Activated T-cell treated with anti-CD3 and anti-CD28 coated beads, Interleukin-2, amount 50 U/mL, for 24 hours (primary cell): Measurements from ENCODE around the gene GDI1.

Experiments used
- DNase-seq: peaks from one replicate; pipeline ENCODE4 v3.0.0-alpha.2; 2020
- H3K27ac Mint-ChIP-seq: 2 replicates; pipeline ENCODE4 v1.8.0; 2020; ENCODE audit warnings: mild to moderate bottlenecking, mixed read lengths
- H3K27me3 Mint-ChIP-seq: 2 replicates; pipeline ENCODE4 v1.8.0; 2020; ENCODE audit warnings: mixed read lengths
- H3K36me3 Mint-ChIP-seq: 2 replicates; pipeline ENCODE4 v1.8.0; 2020; ENCODE audit warnings: low read depth, mixed read lengths
- H3K4me1 Mint-ChIP-seq: 2 replicates; pipeline ENCODE4 v1.8.0; 2020; ENCODE audit warnings: low read depth, mixed read lengths
- H3K4me3 Mint-ChIP-seq: 2 replicates; pipeline ENCODE4 v1.8.0; 2020; ENCODE audit warnings: mild to moderate bottlenecking, moderate library complexity, mixed read lengths
- H3K9me3 Mint-ChIP-seq: 2 replicates; pipeline ENCODE4 v1.8.0; 2020; ENCODE audit warnings: mixed read lengths

GDI1 gene

GRCh38 chrX:154401918-154402621 is 34.9 kb upstream of the GDI1 start:
- peaks cover 10% of the 10 kb centered on the region for H3K27me3 Mint-ChIP-seq
- H3K36me3 Mint-ChIP-seq, result peaks cover 46% of the 10 kb centered on the region
- DNase-seq, result peak; percentile 46
- peak overlapping the region; percentile 99 for H3K27ac Mint-ChIP-seq
- H3K9me3 Mint-ChIP-seq, result no peaks in the 10 kb centered on the region
- H3K4me3 Mint-ChIP-seq, result peak overlapping the region; percentile 89
- peaks cover 7% of the 10 kb centered on the region for H3K4me1 Mint-ChIP-seq

GRCh38 chrX:154402622-154403127 is 34.3 kb upstream of the GDI1 start:
- Mint-ChIP-seq H3K4me1 (peaks cover 6% of the 10 kb centered on the region), H3K27ac (peak overlapping the region; percentile 99), H3K36me3 (peaks cover 44% of the 10 kb centered on the region), H3K4me3 (peak overlapping the region; percentile 12), H3K9me3 (no peaks in the 10 kb centered on the region), H3K27me3 (peaks cover 10% of the 10 kb centered on the region)
- peak; percentile 37 for DNase-seq

GRCh38 chrX:154403192-154403591 is 33.8 kb upstream of the GDI1 start:
- Mint-ChIP-seq H3K4me3 (no peak overlapping the region), H3K27me3 (peaks cover 7% of the 10 kb centered on the region), H3K36me3 (peaks cover 40% of the 10 kb centered on the region), H3K27ac (peak overlapping the region; percentile 13), H3K4me1 (peaks cover 6% of the 10 kb centered on the region), H3K9me3 (no peaks in the 10 kb centered on the region)
- DNase-seq, result no peak

- peaks cover 35% of the 10 kb centered on the region for H3K36me3 Mint-ChIP-seq
Measured at GRCh38 chrX:154403858-154404257, 33.1 kb upstream of the GDI1 start.

GRCh38 chrX:154404625-154405192 is 32.2 kb upstream of the GDI1 start:
- no peak overlapping the region for H3K4me3 Mint-ChIP-seq
- no peak overlapping the region for H3K27ac Mint-ChIP-seq
- H3K9me3 Mint-ChIP-seq, result no peaks in the 10 kb centered on the region
- H3K36me3 Mint-ChIP-seq, result peaks cover 30% of the 10 kb centered on the region
- no peak for DNase-seq
- H3K27me3 Mint-ChIP-seq, result peaks cover 11% of the 10 kb centered on the region
- H3K4me1 Mint-ChIP-seq, result peaks cover 12% of the 10 kb centered on the region

More at GRCh38 chrX:154403858-154404257, 33.1 kb upstream of the GDI1 start:
- H3K27ac Mint-ChIP-seq, result no peak overlapping the region
- peaks cover 9% of the 10 kb centered on the region for H3K4me1 Mint-ChIP-seq
- H3K27me3 Mint-ChIP-seq, result peaks cover 10% of the 10 kb centered on the region
- no peak for DNase-seq
- no peak overlapping the region for H3K4me3 Mint-ChIP-seq
- H3K9me3 Mint-ChIP-seq, result no peaks in the 10 kb centered on the region

GRCh38 chrX:154408659-154409221 is 28.2 kb upstream of the GDI1 start:
- Mint-ChIP-seq H3K4me1 (peaks cover 14% of the 10 kb centered on the region), H3K9me3 (no peaks in the 10 kb centered on the region), H3K27ac (peak overlapping the region; percentile 75), H3K4me3 (peak overlapping the region; percentile 71), H3K27me3 (peaks cover 12% of the 10 kb centered on the region), H3K36me3 (peaks cover 18% of the 10 kb centered on the region)
- DNase-seq, result no peak

- no peaks in the 10 kb centered on the region for H3K9me3 Mint-ChIP-seq
- peak; percentile 50 for DNase-seq
- H3K27me3 Mint-ChIP-seq, result peaks cover 15% of the 10 kb centered on the region
- H3K36me3 Mint-ChIP-seq, result peaks cover 21% of the 10 kb centered on the region
- peak within 1 kb of the TSS; percentile 75 for H3K27ac Mint-ChIP-seq
- H3K4me3 Mint-ChIP-seq, result peak within 1 kb of the TSS; percentile 71
- peaks cover 14% of the 10 kb centered on the region for H3K4me1 Mint-ChIP-seq
Measured at GRCh38 chrX:154409222-154409871, 27.6 kb upstream of the GDI1 start, which contains the start of gene DNASE1L1. Gene DNASE1L1 (minus strand): TSS chrX:154409254. CDS start chrX:154405568, 3,686 bp downstream.

- Mint-ChIP-seq H3K4me3 (peak overlapping the region; percentile 92), H3K4me1 (peaks cover 14% of the 10 kb centered on the region), H3K36me3 (peaks cover 28% of the 10 kb centered on the region), H3K9me3 (no peaks in the 10 kb centered on the region), H3K27ac (peak overlapping the region; percentile 56), H3K27me3 (peaks cover 15% of the 10 kb centered on the region)
- peak; percentile 71 for DNase-seq
Measured at GRCh38 chrX:154411981-154412340, 25.0 kb upstream of the GDI1 start.

- peak; percentile 44 for DNase-seq
- H3K4me1 Mint-ChIP-seq, result peaks cover 14% of the 10 kb centered on the region
- H3K27ac Mint-ChIP-seq, result peak overlapping the region; percentile 56
- H3K4me3 Mint-ChIP-seq, result peak overlapping the region; percentile 92
- H3K9me3 Mint-ChIP-seq, result no peaks in the 10 kb centered on the region
- peaks cover 28% of the 10 kb centered on the region for H3K36me3 Mint-ChIP-seq
- peaks cover 15% of the 10 kb centered on the region for H3K27me3 Mint-ChIP-seq
Measured at GRCh38 chrX:154412468-154412867, 24.5 kb upstream of the GDI1 start.

- H3K27ac Mint-ChIP-seq, result peak overlapping the region; percentile 56
- H3K27me3 Mint-ChIP-seq, result peaks cover 15% of the 10 kb centered on the region
- H3K9me3 Mint-ChIP-seq, result no peaks in the 10 kb centered on the region
- H3K4me3 Mint-ChIP-seq, result peak overlapping the region; percentile 92
- no peak for DNase-seq
- peaks cover 14% of the 10 kb centered on the region for H3K4me1 Mint-ChIP-seq
- peaks cover 28% of the 10 kb centered on the region for H3K36me3 Mint-ChIP-seq
Measured at GRCh38 chrX:154413142-154413541, 23.8 kb upstream of the GDI1 start.

GRCh38 chrX:154417157-154417556 is 19.8 kb upstream of the GDI1 start:
- peaks cover 3% of the 10 kb centered on the region for H3K27me3 Mint-ChIP-seq
- no peak overlapping the region for H3K4me3 Mint-ChIP-seq
- H3K4me1 Mint-ChIP-seq, result peaks cover 8% of the 10 kb centered on the region
- H3K36me3 Mint-ChIP-seq, result peaks cover 32% of the 10 kb centered on the region
- H3K9me3 Mint-ChIP-seq, result no peaks in the 10 kb centered on the region
- H3K27ac Mint-ChIP-seq, result no peak overlapping the region
- no peak for DNase-seq

GRCh38 chrX:154419189-154419588 is 17.8 kb upstream of the GDI1 start:
- DNase-seq, result no peak
- H3K27ac Mint-ChIP-seq, result no peak overlapping the region
- no peaks in the 10 kb centered on the region for H3K27me3 Mint-ChIP-seq
- peaks cover 22% of the 10 kb centered on the region for H3K36me3 Mint-ChIP-seq
- H3K9me3 Mint-ChIP-seq, result no peaks in the 10 kb centered on the region
- no peak overlapping the region for H3K4me3 Mint-ChIP-seq
- H3K4me1 Mint-ChIP-seq, result peaks cover 3% of the 10 kb centered on the region

- H3K27me3 Mint-ChIP-seq, result no peaks in the 10 kb centered on the region
- H3K9me3 Mint-ChIP-seq, result no peaks in the 10 kb centered on the region
- no peak overlapping the region for H3K27ac Mint-ChIP-seq
- no peak overlapping the region for H3K4me3 Mint-ChIP-seq
- DNase-seq, result no peak
- H3K36me3 Mint-ChIP-seq, result peaks cover 22% of the 10 kb centered on the region
- peaks cover 3% of the 10 kb centered on the region for H3K4me1 Mint-ChIP-seq
Measured at GRCh38 chrX:154419688-154420401, 17.1 kb upstream of the GDI1 start.

- Mint-ChIP-seq H3K4me3 (no peak overlapping the region), H3K9me3 (no peaks in the 10 kb centered on the region), H3K36me3 (peaks cover 19% of the 10 kb centered on the region), H3K27me3 (no peaks in the 10 kb centered on the region), H3K4me1 (peaks cover 3% of the 10 kb centered on the region), H3K27ac (no peak overlapping the region)
- DNase-seq, result no peak
Measured at GRCh38 chrX:154420402-154420756, 16.6 kb upstream of the GDI1 start.
